ENCODE results near the gene GRID1. TPM values are rescaled to one million over a fixed set of nuclear protein-coding genes. Genes with fewer than 3 reads are reported as not detected.
"Not testable (repeated sequence)": the region's sequence is repeated elsewhere in the genome, so short reads cannot be mapped to it uniquely, and the experiment has no call there.

Gene GRID1
- total and polyA plus RNA-seq, 10 of the 15 experiments (the other 5 are each of a cell fraction or from before 2014, with no cell fraction given), result 0.04 to 0.62 (median 0.08) TPM; not detected in 5

DNA sequence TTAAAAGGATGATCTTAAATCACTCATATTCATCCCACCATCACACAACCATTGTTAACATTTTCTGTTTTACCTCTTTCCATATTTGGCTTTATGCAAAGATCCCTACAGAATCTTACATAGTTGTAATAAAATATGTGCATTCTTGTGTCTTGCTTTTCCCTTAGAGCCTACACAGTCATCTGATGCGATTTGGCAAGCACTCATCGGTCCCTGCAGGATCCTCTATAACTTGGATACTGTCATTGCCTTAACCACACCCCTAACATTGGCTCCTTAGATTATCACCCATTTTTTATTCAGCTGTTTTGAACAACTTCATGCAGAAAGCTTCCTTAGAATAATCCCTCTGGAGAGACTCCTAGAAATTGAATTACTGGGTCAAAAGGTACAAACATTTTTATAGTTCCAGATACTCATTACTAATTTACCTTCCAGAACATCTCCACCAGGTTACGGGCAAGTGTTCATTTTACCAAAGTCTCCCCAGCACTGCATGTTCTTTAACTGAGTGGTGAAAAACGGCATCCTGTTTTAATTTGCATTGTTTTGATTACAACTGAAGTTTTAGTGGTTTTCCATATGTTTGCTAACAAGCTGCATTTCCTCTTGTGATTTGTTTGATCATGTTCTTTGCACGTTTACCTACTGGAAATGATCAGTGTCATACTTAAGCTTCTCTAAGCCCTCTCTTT is 268.3 kb downstream of the GRID1 start (continued):
- no peak for TF ChIP-seq MYB (IDR thresholded peaks at IDR 0.05; ENCODE audit: borderline replicate concordance, low read depth, low read length)
- no peak for TF ChIP-seq TCF12 (IDR thresholded peaks at IDR 0.05; ENCODE audit: low read depth, low read length)
- no peak for TF ChIP-seq BACH1 (IDR thresholded peaks at IDR 0.05; ENCODE audit: borderline replicate concordance)

DNA sequence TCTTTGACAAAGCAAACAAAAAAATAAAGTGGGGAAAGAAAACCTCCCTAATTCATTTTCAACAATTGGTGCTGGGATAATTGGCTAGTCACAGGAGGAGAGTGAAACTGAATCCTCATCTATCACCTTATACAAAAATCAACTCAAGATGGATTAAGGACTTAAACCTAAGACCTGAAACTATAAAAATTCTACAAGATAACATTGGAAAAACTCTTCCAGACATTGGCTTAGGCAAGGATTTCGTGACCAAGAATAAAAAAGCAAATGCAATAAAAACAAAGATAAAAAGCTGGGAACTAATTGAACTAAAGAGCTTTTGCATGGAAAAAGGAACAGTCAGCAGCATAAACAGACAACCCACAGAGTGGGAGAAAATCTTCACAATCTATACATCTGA is 271.5 kb downstream of the GRID1 start:
- in situ Hi-C loops (cut with MboI); H3K4me3 ChIP-seq; H3K4me1 ChIP-seq (ENCODE audit: control insufficient read depth, insufficient read depth, low read length); H3K36me3 ChIP-seq (ENCODE audit: control insufficient read depth in 2 of 2, insufficient read depth in 2 of 2, low read length in 1 of 2); BruUV-seq (replicated peaks); H4K20me1 ChIP-seq (ENCODE audit: control insufficient read depth, insufficient read depth); H3K27me3 ChIP-seq (replicated peaks in 1 of 2; ENCODE audit: control insufficient read depth in 2 of 2, insufficient read depth in 2 of 2, low read length in 1 of 2); ATAC-seq; H3K79me2 ChIP-seq (ENCODE audit: control insufficient read depth, insufficient read depth, low read length); RAD21 ChIA-PET (ENCODE audit: unreplicated experiment); H3K9ac ChIP-seq (ENCODE audit: control insufficient read depth, insufficient read depth, low read length); H2AFZ ChIP-seq (ENCODE audit: control insufficient read depth, low read depth, low read length); POLR2A ChIA-PET; intact Hi-C loops (cut with micrococcal nuclease; ENCODE audit: unreplicated experiment); H3K4me2 ChIP-seq (ENCODE audit: control insufficient read depth, insufficient read depth); DNase-seq (ENCODE audit: low read depth, low spot score); H3K9me3 ChIP-seq (replicated peaks; ENCODE audit: control insufficient read depth, insufficient read depth, low read length); H3K27ac ChIP-seq (ENCODE audit: control insufficient read depth, insufficient read depth); CTCF ChIA-PET; SMC1A ChIA-PET (ENCODE audit: uncharacterized antibody, unreplicated experiment); FAIRE-seq: not testable (repeated sequence)
- WGBS (ENCODE audit: insufficient coverage, insufficient replicate concordance, low lambda C conversion rate, missing lambda C conversion rate), result 5% methylated on average over 1 of the region's 1 CpG

DNA sequence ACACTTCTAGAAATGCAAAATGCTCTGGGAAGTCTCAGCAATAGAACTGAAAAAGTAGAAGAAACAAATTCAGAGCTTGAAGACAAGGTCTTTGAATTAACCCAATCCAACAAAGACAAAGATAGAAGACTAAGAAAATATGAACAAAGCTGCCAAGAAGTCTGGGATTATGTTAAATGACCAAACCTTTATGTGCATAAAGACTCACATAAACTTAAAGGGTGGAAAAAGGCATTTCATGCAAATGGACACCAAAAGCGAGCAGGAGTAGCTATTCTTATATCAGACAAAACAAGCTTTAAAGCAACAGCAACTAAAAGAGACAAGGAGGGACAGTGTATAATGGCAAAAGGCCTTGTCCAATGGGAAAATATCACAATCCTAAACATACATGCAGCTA is 274.3 kb downstream of the GRID1 start:
- H3K36me3 ChIP-seq (ENCODE audit: control insufficient read depth in 2 of 2, insufficient read depth in 2 of 2, low read length in 1 of 2); BruUV-seq (replicated peaks); in situ Hi-C loops (cut with MboI); RAD21 ChIA-PET (ENCODE audit: unreplicated experiment); SMC1A ChIA-PET (ENCODE audit: uncharacterized antibody, unreplicated experiment); H3K4me1 ChIP-seq (ENCODE audit: control insufficient read depth, insufficient read depth, low read length); FAIRE-seq; DNase-seq (ENCODE audit: low read depth, low spot score); H3K27ac ChIP-seq (ENCODE audit: control insufficient read depth, insufficient read depth); H4K20me1 ChIP-seq (ENCODE audit: control insufficient read depth, insufficient read depth); ATAC-seq; H3K4me2 ChIP-seq (ENCODE audit: control insufficient read depth, insufficient read depth); POLR2A ChIA-PET; H3K9ac ChIP-seq (ENCODE audit: control insufficient read depth, insufficient read depth, low read length); H3K79me2 ChIP-seq (ENCODE audit: control insufficient read depth, insufficient read depth, low read length); H2AFZ ChIP-seq (ENCODE audit: control insufficient read depth, low read depth, low read length); H3K27me3 ChIP-seq (replicated peaks in 1 of 2; ENCODE audit: control insufficient read depth in 2 of 2, insufficient read depth in 2 of 2, low read length in 1 of 2); H3K9me3 ChIP-seq (replicated peaks; ENCODE audit: control insufficient read depth, insufficient read depth, low read length); intact Hi-C loops (cut with micrococcal nuclease; ENCODE audit: unreplicated experiment); H3K4me3 ChIP-seq: not testable (repeated sequence)
- CTCF ChIA-PET, result interaction anchor here (1.3 to 3.1 kb wide), 2 partner anchors 9 to 12 kb away, joined by 3 to 14 read pairs; no protein-coding TSS in a partner anchor
- WGBS (ENCODE audit: insufficient coverage, insufficient replicate concordance, low lambda C conversion rate, missing lambda C conversion rate), result 0% methylated on average over 1 of the region's 1 CpG
